Ishikawa (cell line): ENCODE data around the gene PSMD5.

ENCODE experiments used
- CEBPB ChIP-seq: IDR thresholded peaks from 2 replicates; pipeline ENCODE4 v1.6.1; 2012
- CREB1 ChIP-seq: IDR thresholded peaks from 2 replicates; pipeline ENCODE4 v1.6.1; 2012; ENCODE audit warnings: low read depth
- EGR1 ChIP-seq: IDR thresholded peaks from 2 replicates; pipeline ENCODE4 v1.6.1; 2012
- EP300 ChIP-seq: IDR thresholded peaks from 2 replicates; pipeline ENCODE4 v1.6.1; 2012; ENCODE audit warnings: borderline replicate concordance
- FOXM1 ChIP-seq: IDR thresholded peaks from 2 replicates; pipeline ENCODE4 v1.6.1; 2012; ENCODE audit warnings: low read depth, borderline replicate concordance
- MAX ChIP-seq: IDR thresholded peaks from 2 replicates; pipeline ENCODE4 v1.6.1; 2012
- NFIC ChIP-seq: IDR thresholded peaks from 2 replicates; pipeline ENCODE4 v1.6.1; 2012
- RAD21 ChIP-seq: IDR thresholded peaks from 2 replicates; pipeline ENCODE4 v1.6.1; 2012; ENCODE audit warnings: low read depth
- REST ChIP-seq: IDR thresholded peaks from 2 replicates; pipeline ENCODE4 v1.6.1; 2012; ENCODE audit warnings: low read depth, mild to moderate bottlenecking
- TAF1 ChIP-seq: IDR thresholded peaks from 2 replicates; pipeline ENCODE4 v1.6.1; 2012; ENCODE audit warnings: low read depth, mild to moderate bottlenecking
- TCF12 ChIP-seq: IDR thresholded peaks from 2 replicates; pipeline ENCODE4 v1.6.1; 2012; ENCODE audit warnings: low read depth
- TEAD4 ChIP-seq: IDR thresholded peaks from 2 replicates; pipeline ENCODE4 v1.6.1; 2012
- USF1 ChIP-seq: IDR thresholded peaks from 2 replicates; pipeline ENCODE4 v1.6.1; 2012
- YY1 ChIP-seq: IDR thresholded peaks from 2 replicates; pipeline ENCODE4 v1.6.1; 2012; ENCODE audit warnings: low read depth
- ZBTB7A ChIP-seq: IDR thresholded peaks from 2 replicates; pipeline ENCODE4 v1.6.1; 2012; ENCODE audit warnings: low read depth

Gene PSMD5

GRCh38 chr9:120875643-120875953 is 32.9 kb upstream of the PSMD5 start:
- no peak for TF ChIP-seq ZBTB7A
- no peak for TF ChIP-seq YY1
- TF ChIP-seq EGR1 = no peak
- no peak for TF ChIP-seq TEAD4
- TF ChIP-seq RAD21 = no peak
- no peak for TF ChIP-seq CREB1
- TF ChIP-seq TCF12 = no peak
- TF ChIP-seq USF1 = no peak
- no peak for TF ChIP-seq EP300
- TF ChIP-seq MAX = no peak
- no peak for TF ChIP-seq FOXM1
- no peak for TF ChIP-seq CEBPB
- TF ChIP-seq REST = no peak
- no peak for TF ChIP-seq NFIC
- TF ChIP-seq TAF1 = no peak

GRCh38 chr9:120875195-120875565 is 32.5 kb upstream of the PSMD5 start:
- TF ChIP-seq EGR1 = no peak
- TF ChIP-seq NFIC = no peak

GRCh38 chr9:120874226-120875194 is 31.8 kb upstream of the PSMD5 start:
- TF ChIP-seq EGR1 (no peak), RAD21 (no peak), FOXM1 (no peak), EP300 (no peak), YY1 (no peak), TEAD4 (no peak), MAX (no peak), NFIC (no peak), CREB1 (no peak), REST (no peak), CEBPB (no peak), TCF12 (no peak), ZBTB7A (no peak), USF1 (no peak)

- no peak for TF ChIP-seq CEBPB
- no peak for TF ChIP-seq FOXM1
- no peak for TF ChIP-seq RAD21
- TF ChIP-seq NFIC = no peak
- no peak for TF ChIP-seq TAF1
- TF ChIP-seq USF1 = no peak
- TF ChIP-seq CREB1 = no peak
- TF ChIP-seq ZBTB7A = no peak
- no peak for TF ChIP-seq EGR1
- TF ChIP-seq TCF12 = 0 out of 2 replicates have a peak, but pooled peaks have one; percentile 35
- no peak for TF ChIP-seq YY1
- no peak for TF ChIP-seq REST
- peak; percentile 40; the same call in 1 of the 2 replicates for TF ChIP-seq EP300
- TF ChIP-seq TEAD4 = peak; percentile 58; the same call in 1 of the 2 replicates
- TF ChIP-seq MAX = no peak
These were observed 30.8 kb upstream of the PSMD5 start for GRCh38 chr9:120873512-120873911.
